ENCODE measurements around the gene ABCB1. TPM values are rescaled to one million over a fixed set of nuclear protein-coding genes. Genes with fewer than 3 reads are reported as not detected.

The ABCB1 gene
- total and polyA plus RNA-seq, 2 of the 8 experiments (the other 6 are each of a cell fraction or from before 2014, with no cell fraction given) = 0.51 to 1.2 TPM

- TF ChIP-seq CHD1 (IDR thresholded peaks at IDR 0.05; ENCODE audit: low read depth, low read length) (no peak), KDM1A (IDR thresholded peaks at IDR 0.05; ENCODE audit: borderline replicate concordance, low read length) (no peak)
Measured at GRCh38 chr7:87635921-87636320, 35.2 kb upstream of the ABCB1 start (continued).
